H1 (cell line): ENCODE data around the gene SLC25A48. TPM values are rescaled to one million over a fixed set of nuclear protein-coding genes. Genes with fewer than 3 reads are reported as not detected.

Source experiments
- BRCA1 ChIP-seq: IDR thresholded peaks from 2 replicates; pipeline ENCODE4 v1.6.1; 2012; ENCODE audit warnings: low read depth, low read length, improper control_type of control experiment
- CHD2 ChIP-seq: IDR thresholded peaks from 2 replicates; pipeline ENCODE4 v1.6.1; 2012; ENCODE audit warnings: low read length, improper control_type of control experiment
- CHD7 ChIP-seq: fragments of 300-600 bp; sonication (generic); IDR thresholded peaks from 2 replicates; pipeline ENCODE4 v1.7.1; 2012; ENCODE audit warnings: low read length, moderate library complexity, mild to moderate bottlenecking, inconsistent platforms; ENCODE audit not compliant: insufficient replicate concordance
- CTBP2 ChIP-seq: IDR thresholded peaks from 2 replicates; pipeline ENCODE4 v1.7.0; 2011; ENCODE audit warnings: borderline replicate concordance, mild to moderate bottlenecking, moderate library complexity, mixed read lengths, low read length; ENCODE audit not compliant: insufficient read depth, insufficient read length
- KDM1A ChIP-seq: fragments of 200-600, 300-600 bp; sonication (generic); IDR thresholded peaks from 2 replicates; pipeline ENCODE4 v1.7.1; 2016; ENCODE audit warnings: mild to moderate bottlenecking, low read length, borderline replicate concordance
- RAD21 ChIP-seq, 2 experiments: IDR thresholded peaks in 1 of 2; conservative IDR thresholded peaks in 1 of 2; 2 replicates each; pipeline ENCODE4 v1.6.1; 2011; ENCODE audit warnings: low read depth in 2 of 2, low read length in 2 of 2, improper control_type of control experiment in 1 of 2, inconsistent platforms in 1 of 2, mild to moderate bottlenecking in 1 of 2, moderate library complexity in 1 of 2
- SIN3A ChIP-seq, 2 experiments: IDR thresholded peaks in 1 of 2; conservative IDR thresholded peaks in 1 of 2; 2 replicates each; pipeline ENCODE4 v1.6.1; 2011 to 2012; ENCODE audit warnings: low read length in 2 of 2, improper control_type of control experiment in 1 of 2, low read depth in 1 of 2, mild to moderate bottlenecking in 1 of 2
- SP1 ChIP-seq: IDR thresholded peaks from 2 replicates; pipeline ENCODE4 v1.6.1; 2011; ENCODE audit warnings: low read depth, low read length
- YY1 ChIP-seq: IDR thresholded peaks from 2 replicates; pipeline ENCODE4 v1.6.1; 2011; ENCODE audit warnings: low read depth, mild to moderate bottlenecking, low read length
- polyA plus RNA-seq, 7 experiments: library from polyadenylated mRNA; depleted of rRNA in 3 of 7; stranded (reverse) in 5 of 7; unstranded in 2 of 7; fragments of >200 nt in 5 of 7; fragments of 200-250 nt in 2 of 7; gene quantifications; 1 replicate in 5 of 7; 2 replicates in 1 of 7; 4 replicates in 1 of 7; pipeline versions ENCODE4 v1.2.1 to v1.2.3, GENCODE V29; 2011 to 2013; ENCODE audit warnings: missing spikeins in 2 of 7, mixed read lengths in 2 of 7
- total RNA-seq: library from RNA; stranded (reverse); fragmentation: NEBNext Ultra II Directional; extraction: Animal tissue kit (Norgen Biotek cat#: 25700); gene quantifications from 2 replicates; pipeline ENCODE4 v1.2.1, GENCODE V29; 2021

SLC25A48 gene
- total and polyA plus RNA-seq, 2 of the 8 experiments (the other 6 are each of a cell fraction or from before 2014, with no cell fraction given): 1.3 to 1.8 TPM

GRCh38 chr5:135857630-135858311, 23.3 kb downstream of the SLC25A48 start (continued):
- TF ChIP-seq CHD7 (no peak), YY1 (no peak), SIN3A (conservative IDR thresholded peaks at IDR 0.05 in 1 of 2, IDR thresholded peaks at IDR 0.05 in 1 of 2; ENCODE audit: low read depth in 1 of 2, low read length in 2 of 2) (no peak), CHD2 (no peak), KDM1A (no peak), RAD21 (IDR thresholded peaks at IDR 0.05 in 1 of 2, conservative IDR thresholded peaks at IDR 0.05 in 1 of 2; ENCODE audit: low read depth in 2 of 2, low read length in 2 of 2) (no peak), SP1 (no peak), CTBP2 (no peak), BRCA1 (no peak)
